Mammary epithelial cell (primary cell): ENCODE results near the gene OR10W1.

Experiments used
- CTCF ChIP-seq, 2 donors: IDR thresholded peaks in 1 of 2; conservative IDR thresholded peaks in 1 of 2; 2 replicates each; pipeline ENCODE4 v1.5.1; 2011 to 2012; ENCODE audit warnings: inconsistent platforms in 2 of 2, low read length in 2 of 2, mild to moderate bottlenecking in 2 of 2, control low read depth in 1 of 2, low read depth in 1 of 2; ENCODE audit not compliant: insufficient read depth in 1 of 2; ENCODE audit errors: extremely low read depth in 1 of 2
- EZH2 ChIP-seq: IDR thresholded peaks from 2 replicates; pipeline ENCODE4 v1.6.1; 2012; ENCODE audit warnings: low read length, inconsistent platforms, borderline replicate concordance

GRCh38 chr11:58222721-58223120 is 45.3 kb downstream of the OR10W1 start:
- no peak for TF ChIP-seq EZH2
- TF ChIP-seq CTCF (conservative IDR thresholded peaks at IDR 0.05 in 1 of 2, IDR thresholded peaks at IDR 0.05 in 1 of 2; ENCODE audit: extremely low read depth in 1 of 2, insufficient read depth in 1 of 2, low read depth in 1 of 2, low read length in 2 of 2): no peak
